ENCODE measurements around the gene ESRRG. TPM values are rescaled to one million over a fixed set of nuclear protein-coding genes. Genes with fewer than 3 reads are reported as not detected.

ESRRG gene
- total RNA-seq, 1 experiment from 2014 or later, result 0.44 TPM

DNA sequence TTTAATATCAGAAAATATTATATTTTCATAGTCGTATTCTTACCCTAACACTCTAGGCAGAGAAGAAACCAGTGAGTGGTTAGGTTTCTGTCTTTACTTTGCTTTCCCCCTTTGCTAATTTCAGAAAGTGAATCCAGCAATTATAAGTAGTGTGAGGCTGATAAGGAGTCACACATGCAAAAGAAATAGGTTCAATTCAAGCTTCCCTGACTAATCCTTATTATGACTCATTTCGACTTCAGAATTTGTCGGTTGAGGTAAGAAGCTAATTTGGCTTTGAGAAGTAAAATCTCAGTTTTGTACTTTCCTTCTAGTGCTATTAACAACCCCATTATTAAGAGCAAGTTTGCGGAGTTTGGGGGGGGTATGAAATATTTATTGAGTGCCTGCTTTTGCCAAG is 22.4 kb downstream of the ESRRG start:
- no peaks in the 10 kb centered on the region for H3K9me3 Mint-ChIP-seq
- H4K5ac ChIP-seq (ENCODE audit: insufficient read length, low read depth, low read length), result no peak overlapping the region
- H3K27me3 ChIP-seq (ENCODE audit: insufficient read depth, low read length), result no peaks in the 10 kb centered on the region
- H2BK20ac ChIP-seq (ENCODE audit: low read depth, low read length, poor library complexity, severe bottlenecking), result no peak overlapping the region
- H3K4me3 Mint-ChIP-seq, result no peak overlapping the region
- H3K9ac ChIP-seq (ENCODE audit: extremely low read depth, insufficient read length, low read length), result no peak overlapping the region
- H3K18ac ChIP-seq (ENCODE audit: insufficient read length, low read depth, low read length), result no peak overlapping the region
- H2AK5ac ChIP-seq (ENCODE audit: insufficient read length, low read length), result no peak overlapping the region
- H3K4ac ChIP-seq (ENCODE audit: low read depth, low read length), result no peak overlapping the region
- no peak overlapping the region for H2BK15ac ChIP-seq (ENCODE audit: low read depth, low read length)
- peaks cover 2% of the 10 kb centered on the region; the same call in 1 of the 2 replicates for H3K4me1 ChIP-seq (ENCODE audit: insufficient read depth, low read length)
- H2BK12ac ChIP-seq (ENCODE audit: insufficient read length, low read depth, low read length), result no peak overlapping the region
- TF ChIP-seq, protein P1, sequence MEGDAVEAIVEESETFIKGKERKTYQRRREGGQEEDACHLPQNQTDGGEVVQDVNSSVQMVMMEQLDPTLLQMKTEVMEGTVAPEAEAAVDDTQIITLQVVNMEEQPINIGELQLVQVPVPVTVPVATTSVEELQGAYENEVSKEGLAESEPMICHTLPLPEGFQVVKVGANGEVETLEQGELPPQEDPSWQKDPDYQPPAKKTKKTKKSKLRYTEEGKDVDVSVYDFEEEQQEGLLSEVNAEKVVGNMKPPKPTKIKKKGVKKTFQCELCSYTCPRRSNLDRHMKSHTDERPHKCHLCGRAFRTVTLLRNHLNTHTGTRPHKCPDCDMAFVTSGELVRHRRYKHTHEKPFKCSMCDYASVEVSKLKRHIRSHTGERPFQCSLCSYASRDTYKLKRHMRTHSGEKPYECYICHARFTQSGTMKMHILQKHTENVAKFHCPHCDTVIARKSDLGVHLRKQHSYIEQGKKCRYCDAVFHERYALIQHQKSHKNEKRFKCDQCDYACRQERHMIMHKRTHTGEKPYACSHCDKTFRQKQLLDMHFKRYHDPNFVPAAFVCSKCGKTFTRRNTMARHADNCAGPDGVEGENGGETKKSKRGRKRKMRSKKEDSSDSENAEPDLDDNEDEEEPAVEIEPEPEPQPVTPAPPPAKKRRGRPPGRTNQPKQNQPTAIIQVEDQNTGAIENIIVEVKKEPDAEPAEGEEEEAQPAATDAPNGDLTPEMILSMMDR (conservative IDR thresholded peaks at IDR 0.05), result no peak
- H3K4me2 ChIP-seq (ENCODE audit: insufficient read depth, insufficient read length, low read length), result no peak overlapping the region
- H3K23me2 ChIP-seq (ENCODE audit: insufficient read length, low read depth, low read length, poor library complexity, severe bottlenecking), result no peaks in the 10 kb centered on the region
- H3K14ac ChIP-seq (ENCODE audit: insufficient read depth, low read length), result no peak overlapping the region
- no peak overlapping the region for H2BK5ac ChIP-seq (ENCODE audit: insufficient read length, low read length)
- no peak overlapping the region for H3K23ac ChIP-seq (ENCODE audit: insufficient read length, low read depth, low read length)
- H4K91ac ChIP-seq (ENCODE audit: insufficient read length, low read depth, low read length), result no peak overlapping the region
- no peak overlapping the region for H4K8ac ChIP-seq (replicated peaks; ENCODE audit: insufficient read length, low read depth, low read length)
- no peaks in the 10 kb centered on the region for H3K27me3 Mint-ChIP-seq (ENCODE audit: low read depth)
- DNase-seq, result no peak
- H3K27ac Mint-ChIP-seq, result peak overlapping the region in 1 of 3 experiments; percentile 72; a peak in 1 of 7 replicates
- no peaks in the 10 kb centered on the region for H3K79me2 ChIP-seq (ENCODE audit: insufficient read depth, low read length)
- H2AFZ ChIP-seq (ENCODE audit: low read length), result no peak overlapping the region
- no peak overlapping the region for H3T11ph ChIP-seq (ENCODE audit: low read length)
- no peaks in the 10 kb centered on the region for H3K79me1 ChIP-seq (ENCODE audit: insufficient read depth, low read depth, low read length, poor library complexity, severe bottlenecking)
- no CpG with 5 or more reads among the region's 4 CpGs for WGBS (ENCODE audit: extremely low coverage, insufficient read length, low lambda C conversion rate)
- H2BK120ac ChIP-seq (ENCODE audit: low read depth, low read length, poor library complexity, severe bottlenecking), result no peak overlapping the region
- no peaks in the 10 kb centered on the region for H3K9me3 ChIP-seq (ENCODE audit: control insufficient read depth, low read depth, low read length)
- H3K4me1 Mint-ChIP-seq, result peaks cover 14 to 22% of the 10 kb centered on the region in 2 experiments
- no peaks in the 10 kb centered on the region for H4K20me1 ChIP-seq (ENCODE audit: control insufficient read depth, insufficient read depth, insufficient read length)
- no peak overlapping the region for H3K27ac ChIP-seq (ENCODE audit: insufficient read length, low read depth, low read length)
- no peak overlapping the region for H3K56ac ChIP-seq (ENCODE audit: insufficient read length, low read depth, low read length)
- H3K36me3 Mint-ChIP-seq (ENCODE audit: insufficient read depth in 1 of 3, low read depth in 3 of 3), result no peaks in the 10 kb centered on the region

All from H9 (cell line).